Motor neuron (in vitro differentiated cells): ENCODE data around the gene BZW2. TPM values are rescaled to one million over a fixed set of nuclear protein-coding genes. Genes with fewer than 3 reads are reported as not detected.

Experiments used
- ATAC-seq, 8 experiments: fragments of 200-7000 bp; cut with Tn5 transposase; replicated peaks in 6 of 8; 2 replicates each; pipeline ENCODE4 v1.8.0; 2021; ENCODE audit warnings: mild to moderate bottlenecking in 8 of 8, moderate library complexity in 8 of 8
- H3K27ac ChIP-seq, 2 donors: fragments of 250-450 bp; sonication (Bioruptor Pico); 2 replicates each; pipeline ENCODE4 v1.9.0; 2021; ENCODE audit warnings: antibody characterized with exemption in 2 of 2, mild to moderate bottlenecking in 2 of 2, moderate library complexity in 1 of 2
- H3K4me1 ChIP-seq, 2 donors: fragments of 250-450 bp; sonication (Bioruptor Pico); replicated peaks in 1 of 2; 2 replicates each; pipeline ENCODE4 v1.6.1; 2021; ENCODE audit warnings: antibody characterized with exemption in 2 of 2, mild to moderate bottlenecking in 2 of 2, moderate library complexity in 1 of 2
- H3K4me3 ChIP-seq, 5 donors: fragments of 250-450 bp; sonication (Bioruptor Pico); 2 replicates each; pipeline ENCODE4 v1.9.0; 2021; ENCODE audit warnings: antibody characterized with exemption in 5 of 5, mild to moderate bottlenecking in 5 of 5, moderate library complexity in 4 of 5
- WGBS, 10 experiments: fragments of 450-650 bp; shearing (Covaris generic); methylation state at CpG; one replicate each; pipeline ENCODE4 v1.0.0; 2022; 5-methylcytosine and 5-hydroxymethylcytosine counted together
- in situ Hi-C, 9 experiments: fragments of 400-800 bp; cut with MboI; loops; one replicate each; pipeline ENCODE4 v1.15.0; 2021; ENCODE audit warnings: low sequenced_read_pairs in 9 of 9, low pct_unique_long_range_greater_than_20kb in 2 of 9; ENCODE audit not compliant: unreplicated experiment in 9 of 9
- total RNA-seq, 8 experiments: library from RNA; unstranded; fragments of 300-600 nt; gene quantifications; 2 replicates each; pipeline versions ENCODE4 v1.2.3 to v1.2.4, GENCODE V29; 2022

Gene BZW2
- 100 to 1,000 TPM in 6 of 8 experiments, 10 to 100 TPM in 2; 32.3 to 194 (median 111) TPM for total RNA-seq

- WGBS, 10 experiments, result 0% methylated on average over 1 to 11 of the region's 73 CpGs; no CpG with 5 or more reads in 3 of the 10 experiments
- in situ Hi-C loops, result no loop called here
- Histone ChIP-seq H3K4me3 (peak within 1 kb of the TSS; percentile 80 to 99 (median 94)), H3K4me1 (peaks cover 13 to 34% of the 10 kb centered on the region in 2 donors), H3K27ac (peak within 1 kb of the TSS; percentile 98 to 99)
- peak; percentile 80 to 92 (median 88) for ATAC-seq
Measured at GRCh38 chr7:16645593-16646471, at the start of gene BZW2, which contains the start of gene ANKMY2. TSS of gene BZW2 (plus strand) at chr7:16646181. CDS start at chr7:16665444, 19,263 bp downstream. TSS of gene ANKMY2 (minus strand) at chr7:16645754. CDS start at chr7:16645573, 181 bp downstream.

GRCh38 chr7:16598015-16598414, 48.0 kb upstream of the BZW2 start:
- Histone ChIP-seq H3K4me1 (peaks cover 0 to 5% of the 10 kb centered on the region in 2 donors), H3K4me3 (no peak overlapping the region), H3K27ac (no peak overlapping the region)
- WGBS, 10 experiments, result 38 to 100% (median 54%) methylated on average over 1 to 4 of the region's 4 CpGs; no CpG with 5 or more reads in 2 of the 10 experiments
- ATAC-seq, result no peak
- in situ Hi-C loops, result no loop called here

- in situ Hi-C loops, result no loop called here
- 84 to 100% (median 94%) methylated on average over 3 to 7 of the region's 7 CpGs; no CpG with 5 or more reads in 2 of the 10 experiments for WGBS, 10 experiments
- peaks cover 0 to 5% of the 10 kb centered on the region in 2 donors for H3K4me1 ChIP-seq
- H3K27ac ChIP-seq, result no peak overlapping the region
- H3K4me3 ChIP-seq, result no peak overlapping the region
- ATAC-seq, result no peak
Measured at GRCh38 chr7:16599860-16600259, 46.1 kb upstream of the BZW2 start.

GRCh38 chr7:16603633-16604032, 42.3 kb upstream of the BZW2 start:
- no peaks in the 10 kb centered on the region for H3K4me1 ChIP-seq
- in situ Hi-C loops, result no loop called here
- no peak overlapping the region for H3K27ac ChIP-seq
- ATAC-seq, result no peak
- no peak overlapping the region for H3K4me3 ChIP-seq

GRCh38 chr7:16604054-16604453, 41.9 kb upstream of the BZW2 start:
- ATAC-seq, result peak in 1 of 8 experiments; percentile 69
- 67 to 100% (median 92%) methylated on average over 1 to 3 of the region's 3 CpGs for WGBS, 10 experiments
- no peak overlapping the region for H3K27ac ChIP-seq
- H3K4me3 ChIP-seq, result no peak overlapping the region
- no peaks in the 10 kb centered on the region for H3K4me1 ChIP-seq
- in situ Hi-C loops, result no loop called here

GRCh38 chr7:16606704-16607103, 39.3 kb upstream of the BZW2 start:
- no peak for ATAC-seq
- Histone ChIP-seq H3K4me1 (no peaks in the 10 kb centered on the region), H3K4me3 (no peak overlapping the region), H3K27ac (no peak overlapping the region)
- 71 to 100% (median 92%) methylated on average over 1 to 3 of the region's 3 CpGs; no CpG with 5 or more reads in 1 of the 10 experiments for WGBS, 10 experiments
- in situ Hi-C loops, result no loop called here

- ATAC-seq, result no peak
- Histone ChIP-seq H3K4me3 (no peak overlapping the region), H3K4me1 (no peaks in the 10 kb centered on the region), H3K27ac (no peak overlapping the region)
- WGBS, 10 experiments, result 67 to 100% (median 93%) methylated on average over 1 to 4 of the region's 4 CpGs; no CpG with 5 or more reads in 2 of the 10 experiments
- in situ Hi-C loops, result no loop called here
Measured at GRCh38 chr7:16609842-16610450, 36.0 kb upstream of the BZW2 start.

- ATAC-seq, result no peak
- 100% methylated on average over 1 to 2 of the region's 2 CpGs; no CpG with 5 or more reads in 6 of the 10 experiments for WGBS, 10 experiments
- H3K4me3 ChIP-seq, result no peak overlapping the region
- in situ Hi-C loops, result no loop called here
- no peak overlapping the region for H3K27ac ChIP-seq
- no peaks in the 10 kb centered on the region for H3K4me1 ChIP-seq
Measured at GRCh38 chr7:16611711-16612110, 34.3 kb upstream of the BZW2 start.

- WGBS, 10 experiments, result 60 to 100% (median 86%) methylated on average over 1 to 4 of the region's 5 CpGs; no CpG with 5 or more reads in 3 of the 10 experiments
- H3K27ac ChIP-seq, result no peak overlapping the region
- no peak overlapping the region for H3K4me3 ChIP-seq
- in situ Hi-C loops, result no loop called here
- ATAC-seq, result peak in 5 of 8 experiments; percentile 45 to 86 (median 60)
- H3K4me1 ChIP-seq, result no peaks in the 10 kb centered on the region
Measured at GRCh38 chr7:16615228-16615627, 30.8 kb upstream of the BZW2 start.

GRCh38 chr7:16616122-16616521, 29.9 kb upstream of the BZW2 start:
- Histone ChIP-seq H3K4me1 (no peaks in the 10 kb centered on the region), H3K4me3 (no peak overlapping the region), H3K27ac (no peak overlapping the region)
- ATAC-seq, result no peak
- in situ Hi-C loops, result no loop called here
- WGBS, 10 experiments, result 14 to 87% (median 56%) methylated on average over 1 to 4 of the region's 4 CpGs; no CpG with 5 or more reads in 1 of the 10 experiments

- in situ Hi-C loops, result no loop called here
- no peak for ATAC-seq
- 95 to 100% (median 100%) methylated on average over 1 to 11 of the region's 18 CpGs; no CpG with 5 or more reads in 6 of the 10 experiments for WGBS, 10 experiments
- no peaks in the 10 kb centered on the region for H3K4me1 ChIP-seq
- H3K4me3 ChIP-seq, result no peak overlapping the region
- H3K27ac ChIP-seq, result no peak overlapping the region
Measured at GRCh38 chr7:16616542-16616941, 29.4 kb upstream of the BZW2 start.

- no peak overlapping the region for H3K4me3 ChIP-seq
- no peak overlapping the region for H3K27ac ChIP-seq
- ATAC-seq, result no peak
- in situ Hi-C loops, result no loop called here
- 74 to 100% (median 94%) methylated on average over 2 of the region's 2 CpGs; no CpG with 5 or more reads in 1 of the 10 experiments for WGBS, 10 experiments
- no peaks in the 10 kb centered on the region for H3K4me1 ChIP-seq
Measured at GRCh38 chr7:16619979-16620408, 26.0 kb upstream of the BZW2 start.

- WGBS, 10 experiments, result 67 to 96% (median 80%) methylated on average over 1 to 2 of the region's 2 CpGs; no CpG with 5 or more reads in 1 of the 10 experiments
- no peaks in the 10 kb centered on the region for H3K4me1 ChIP-seq
- in situ Hi-C loops, result no loop called here
- ATAC-seq, result no peak
- H3K27ac ChIP-seq, result no peak overlapping the region
- H3K4me3 ChIP-seq, result no peak overlapping the region
Measured at GRCh38 chr7:16626388-16626787, 19.6 kb upstream of the BZW2 start.
